HepG2 (cell line): Measurements from ENCODE around the gene UBE2Q1. TPM values are rescaled to one million over a fixed set of nuclear protein-coding genes. Genes with fewer than 3 reads are reported as not detected.

Experiments used
- ATAC-seq: fragments of 200-7000 bp; cut with Tn5 transposase; 3 replicates; pipeline ENCODE4 v1.9.1; 2020; ENCODE audit warnings: mild to moderate bottlenecking, moderate library complexity
- BruUV-seq: library from RNA; stranded (reverse); fragments of 400-500 nt; replicated peaks from 2 replicates; lab custom pipeline; 2021; lab: Mats Ljungman, UMichigan
- CTCF ChIA-PET: fragments of 300-600 bp; formaldehyde crosslinking; extraction: SDS; loops from one replicate; lab custom pipeline; 2021; ENCODE audit warnings: low total read pairs, inconsistent platforms, low intra/inter-chr PET ratio; lab: Yijun Ruan, JAX
- POLR2A ChIA-PET: fragments of 350-600 bp; sonication (Branson Sonifier 250); formaldehyde crosslinking; loops from one replicate; lab custom pipeline; 2020; ENCODE audit warnings: antibody characterized with exemption, inconsistent platforms; lab: Yijun Ruan, JAX
- DNase-seq: peaks from one replicate; pipeline ENCODE4 v3.0.0-alpha.2; 2015; ENCODE audit warnings: low spot score
- FAIRE-seq: peaks from 3 replicates; lab custom pipeline; 2011; peaks lifted over from hg19 to GRCh38; lab: Jason Lieb, UNC
- H2AFZ ChIP-seq: one replicate; pipeline ENCODE4 v1.6.1; 2011; ENCODE audit warnings: low read length, inconsistent platforms
- H3K27ac ChIP-seq: fragments of 300-600 bp; 3 replicates; pipeline ENCODE4 v1.8.0; 2011; ENCODE audit warnings: mixed run types, mild to moderate bottlenecking, mixed read lengths, low read length, inconsistent platforms; ENCODE audit not compliant: insufficient read depth; ENCODE audit errors: extremely low read length
- H3K27me3 ChIP-seq, 2 experiments: fragments of 200-600 bp in 1 of 2; 2 replicates in 1 of 2; 3 replicates in 1 of 2; pipeline versions ENCODE4 v1.6.0 to v1.8.0; 2011; ENCODE audit warnings: low read length in 2 of 2, mild to moderate bottlenecking in 2 of 2, moderate library complexity in 2 of 2, inconsistent platforms in 1 of 2; ENCODE audit not compliant: insufficient read depth in 2 of 2, control insufficient read depth in 1 of 2
- H3K36me3 ChIP-seq, 2 experiments: fragments of 200-600 bp in 1 of 2; replicated peaks in 1 of 2; 2 replicates in 1 of 2; 3 replicates in 1 of 2; pipeline versions ENCODE4 v1.5.1 to v1.8.0; 2011; ENCODE audit warnings: low read length in 2 of 2, inconsistent platforms in 1 of 2; ENCODE audit not compliant: insufficient read depth in 2 of 2, control insufficient read depth in 1 of 2
- H3K4me1 ChIP-seq: 2 replicates; pipeline ENCODE4 v1.5.1; 2012; ENCODE audit warnings: low read length, inconsistent platforms; ENCODE audit not compliant: insufficient read depth
- H3K4me2 ChIP-seq: 2 replicates; pipeline ENCODE4 v1.6.0; 2011; ENCODE audit warnings: low read depth, low read length, inconsistent platforms
- H3K4me3 ChIP-seq, 3 experiments: fragments of 200-600 bp in 1 of 3; sonication (generic), shearing (Covaris generic) in 1 of 3; replicated peaks in 1 of 3; 2 replicates each; pipeline ENCODE4 v1.5.1; 2011 to 2016; ENCODE audit warnings: low read length in 3 of 3, inconsistent platforms in 2 of 3, low read depth in 2 of 3, mild to moderate bottlenecking in 2 of 3, control low read depth in 1 of 3, mixed read lengths in 1 of 3; ENCODE audit not compliant: insufficient read depth in 1 of 3
- H3K79me2 ChIP-seq: one replicate; pipeline ENCODE4 v1.6.1; 2011; ENCODE audit warnings: low read length, inconsistent platforms; ENCODE audit not compliant: insufficient read depth
- H3K9ac ChIP-seq: 2 replicates; pipeline ENCODE4 v1.6.0; 2011; ENCODE audit warnings: mild to moderate bottlenecking, low read depth, low read length, inconsistent platforms; ENCODE audit not compliant: insufficient read depth
- H3K9me3 ChIP-seq: 2 replicates; pipeline ENCODE4 v1.5.1; 2012; ENCODE audit warnings: mild to moderate bottlenecking, low read length
- H4K20me1 ChIP-seq: 2 replicates; pipeline ENCODE4 v1.6.0; 2011; ENCODE audit warnings: inconsistent platforms, mild to moderate bottlenecking, low read length, moderate library complexity; ENCODE audit not compliant: insufficient read depth
- DR1 ChIP-seq: sonication (generic); formaldehyde crosslinking; IDR thresholded peaks from 2 replicates; pipeline ENCODE4 v1.8.0; 2021; ENCODE audit warnings: mild to moderate bottlenecking, missing genetic modification reagents, inconsistent platforms
- LCORL ChIP-seq, 2 experiments: fragments of 450-650 bp in 1 of 2; sonication (generic) in 1 of 2; formaldehyde crosslinking in 1 of 2; IDR thresholded peaks; 2 replicates each; pipeline versions ENCODE4 v1.5.0 to v1.6.1; 2017 to 2020; ENCODE audit warnings: antibody characterized with exemption in 1 of 2, missing genetic modification reagents in 1 of 2
- SMARCC2 ChIP-seq: fragments of 450-650 bp; IDR thresholded peaks from 2 replicates; pipeline ENCODE4 v1.6.1; 2017; ENCODE audit warnings: antibody characterized with exemption, mild to moderate bottlenecking
- SMC3 ChIP-seq: IDR thresholded peaks from 2 replicates; pipeline ENCODE4 v1.6.1; 2011; ENCODE audit warnings: low read length, improper control_type of control experiment
- ZNF101 ChIP-seq: sonication (generic); formaldehyde crosslinking; IDR thresholded peaks from 2 replicates; pipeline ENCODE4 v1.4.0; 2020; ENCODE audit warnings: mild to moderate bottlenecking, low read depth, missing genetic modification reagents, borderline replicate concordance
- ZNF770 ChIP-seq: sonication (generic); formaldehyde crosslinking; IDR thresholded peaks from 2 replicates; pipeline ENCODE4 v1.5.0; 2020; ENCODE audit warnings: mild to moderate bottlenecking, missing genetic modification reagents
- WGBS: methylation state at CpG from one replicate; pipeline ENCODE4 v1.1.6; 2017; ENCODE audit warnings: low lambda C conversion rate; 5-methylcytosine and 5-hydroxymethylcytosine counted together
- in situ Hi-C: cut with HindIII; loops from 2 replicates; pipeline ENCODE4 v1.10.0; 2017; ENCODE audit warnings: low pct_unique_long_range_greater_than_20kb; ENCODE audit not compliant: extremely low pct_ligation_motif_present
- intact Hi-C: fragments of 100-400 bp; cut with micrococcal nuclease; formaldehyde crosslinking; loops from one replicate; pipeline ENCODE4 v1.10.0; 2022; ENCODE audit not compliant: unreplicated experiment
- polyA plus RNA-seq, 8 experiments: library from polyadenylated mRNA; depleted of rRNA in 3 of 8; stranded (reverse) in 7 of 8; unstranded in 1 of 8; fragments of >200 nt; fragmentation: Illumina TruSeq in 4 of 8; extraction: Trizol in 4 of 8; gene quantifications; 2 replicates each; pipeline versions ENCODE4 v1.2.1 to v1.2.3, GENCODE V29; 2011 to 2016; ENCODE audit warnings: low read depth in 4 of 8, missing spikeins in 1 of 8, mixed read lengths in 1 of 8; ENCODE audit not compliant: insufficient read depth in 1 of 8
- total RNA-seq, 5 experiments: library from RNA; depleted of rRNA; stranded (reverse); fragments of >200 nt; fragmentation: Illumina TruSeq; extraction: Trizol; gene quantifications; 2 replicates each; pipeline ENCODE4 v1.2.3, GENCODE V29; 2016; ENCODE audit warnings: low read depth in 1 of 5
- TF ChIP-seq, protein P1 (sequence below): IDR thresholded peaks from 2 replicates; pipeline ENCODE4 v1.6.1; 2016; ENCODE audit warnings: low read depth, control low read depth

Gene UBE2Q1
- total and polyA plus RNA-seq, 2 of the 13 experiments (the other 11 are each of a cell fraction or from before 2014, with no cell fraction given): 11.7 to 41.7 TPM

- no peak for TF ChIP-seq ZNF770 (CRISPR knock-in tag)
- no peak for TF ChIP-seq DR1 (CRISPR knock-in tag)
- TF ChIP-seq, protein P1, sequence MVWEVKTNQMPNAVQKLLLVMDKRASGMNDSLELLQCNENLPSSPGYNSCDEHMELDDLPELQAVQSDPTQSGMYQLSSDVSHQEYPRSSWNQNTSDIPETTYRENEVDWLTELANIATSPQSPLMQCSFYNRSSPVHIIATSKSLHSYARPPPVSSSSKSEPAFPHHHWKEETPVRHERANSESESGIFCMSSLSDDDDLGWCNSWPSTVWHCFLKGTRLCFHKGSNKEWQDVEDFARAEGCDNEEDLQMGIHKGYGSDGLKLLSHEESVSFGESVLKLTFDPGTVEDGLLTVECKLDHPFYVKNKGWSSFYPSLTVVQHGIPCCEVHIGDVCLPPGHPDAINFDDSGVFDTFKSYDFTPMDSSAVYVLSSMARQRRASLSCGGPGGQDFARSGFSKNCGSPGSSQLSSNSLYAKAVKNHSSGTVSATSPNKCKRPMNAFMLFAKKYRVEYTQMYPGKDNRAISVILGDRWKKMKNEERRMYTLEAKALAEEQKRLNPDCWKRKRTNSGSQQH (CRISPR knock-in tag): no peak
- peak; percentile 66 for TF ChIP-seq LCORL (IDR thresholded peaks at IDR 0.05)
- no peak for TF ChIP-seq LCORL (CRISPR knock-in tag; IDR thresholded peaks at IDR 0.05)
- no peak for TF ChIP-seq SMARCC2
- no peak for TF ChIP-seq ZNF101 (CRISPR knock-in tag)
- TF ChIP-seq SMC3: no peak
- TF ChIP-seq, all 625 proteins: peak for 1
- Histone ChIP-seq H3K4me3 (no peak overlapping the region), H3K9ac (no peak overlapping the region), H3K9me3 (no peaks in the 10 kb centered on the region), H3K79me2 (peaks cover 32% of the 10 kb centered on the region), H2AFZ (no peak overlapping the region), H3K36me3 (peaks cover 39 to 72% of the 10 kb centered on the region in 2 experiments), H4K20me1 (no peaks in the 10 kb centered on the region; the same call in 1 of the 2 replicates), H3K4me1 (peaks cover 29% of the 10 kb centered on the region), H3K27me3 (no peaks in the 10 kb centered on the region; a peak in 1 of 5 replicates), H3K4me2 (no peak overlapping the region), H3K27ac (no peak overlapping the region)
- WGBS: 96% methylated on average over 11 of the region's 12 CpGs
- in situ Hi-C loops (no loop called here), intact Hi-C loops (no loop called here)
- DNase-seq (no peak), ATAC-seq (no peak), FAIRE-seq (no peak)
- no TSS peak for BruUV-seq
- CTCF ChIA-PET: no interaction called here
- POLR2A ChIA-PET: no interaction called here
Measured at GRCh38 chr1:154553056-154554030, 5.1 kb downstream of the UBE2Q1 start.
